Transverse colon (tissue), 4 donors: ENCODE data around the gene FABP3. TPM values are rescaled to one million over a fixed set of nuclear protein-coding genes. Genes with fewer than 3 reads are reported as not detected.

Experiments used
- DNase-seq: peaks from one replicate; pipeline ENCODE4 v3.0.0-alpha.2; 2019
- H3K27ac ChIP-seq, 4 donors: fragments of 200-600 bp; sonication (generic); 2 replicates each; pipeline ENCODE4 v1.5.1; 2016 to 2018; ENCODE audit warnings: inconsistent platforms in 4 of 4
- H3K27me3 ChIP-seq: fragments of 200-600 bp; sonication (generic); 2 replicates; pipeline ENCODE4 v1.5.1; 2017; ENCODE audit warnings: inconsistent platforms
- H3K36me3 ChIP-seq, 4 donors: fragments of 200-600 bp; sonication (generic); 2 replicates each; pipeline ENCODE4 v1.5.1; 2017 to 2019; ENCODE audit warnings: inconsistent platforms in 4 of 4
- H3K4me1 ChIP-seq, 4 donors: fragments of 200-600 bp; sonication (generic); 2 replicates each; pipeline ENCODE4 v1.5.1; 2017 to 2020; ENCODE audit warnings: inconsistent platforms in 4 of 4
- H3K4me3 ChIP-seq, 4 donors: fragments of 200-600 bp; sonication (generic); 1 replicate in 1 of 4; 2 replicates in 3 of 4; pipeline versions ENCODE4 v1.5.1 to v1.6.1; 2017 to 2019; ENCODE audit warnings: inconsistent platforms in 4 of 4
- H3K9me3 ChIP-seq, 2 donors: fragments of 200-600 bp; sonication (generic); 2 replicates each; pipeline ENCODE4 v1.5.1; 2017 to 2019; ENCODE audit warnings: inconsistent platforms in 2 of 2
- CTCF ChIP-seq, 5 experiments: fragments of 200-600 bp in 3 of 5; fragments of 450-650 bp in 2 of 5; sonication (generic) in 3 of 5; IDR thresholded peaks; 1 replicate in 2 of 5; 2 replicates in 3 of 5; pipeline ENCODE4 v1.5.1; 2016 to 2017; ENCODE audit warnings: antibody characterized with exemption in 5 of 5, inconsistent platforms in 3 of 5, mild to moderate bottlenecking in 2 of 5, moderate library complexity in 1 of 5
- EP300 ChIP-seq: sonication (generic); formaldehyde crosslinking; IDR thresholded peaks from one replicate; pipeline ENCODE4 v1.6.1; 2017; ENCODE audit warnings: antibody characterized with exemption, low read depth
- POLR2A ChIP-seq: fragments of 450-650 bp; IDR thresholded peaks from one replicate; pipeline ENCODE4 v1.6.1; 2016; ENCODE audit warnings: antibody characterized with exemption, mild to moderate bottlenecking, moderate library complexity
- POLR2AphosphoS5 ChIP-seq, 3 donors: sonication (generic); formaldehyde crosslinking; IDR thresholded peaks; one replicate each; pipeline ENCODE4 v1.6.1; 2016; ENCODE audit warnings: antibody characterized with exemption in 3 of 3
- WGBS, 2 donors: methylation state at CpG; one replicate each; pipeline ENCODE4 v1.1.5; 2018; ENCODE audit warnings: low coverage in 1 of 2; 5-methylcytosine and 5-hydroxymethylcytosine counted together
- in situ Hi-C, 4 donors: fragments of 200-750 bp; cut with MboI; loops; one replicate each; pipeline versions ENCODE4 v1.15.0 to v1.15.1; 2017; ENCODE audit warnings: low sequenced_read_pairs in 3 of 4, low pct_ligation_motif_present in 1 of 4, low pct_unique_long_range_greater_than_20kb in 1 of 4
- intact Hi-C: fragments of 100-400 bp; cut with DNase I; formaldehyde crosslinking; loops from one replicate; pipeline ENCODE4 v1.15.1; 2023; ENCODE audit warnings: low total_unique reads
- total RNA-seq, 4 donors: library from RNA; depleted of rRNA; stranded (reverse); fragments of >200 nt; gene quantifications; one replicate each; pipeline ENCODE4 v1.1.0, GENCODE V29; 2016

FABP3 gene
- total RNA-seq, 4 donors from 2014 or later, result 5.9 to 7.6 TPM; not detected in 2

GRCh38 chr1:31372051-31372450 is 825 bp downstream of the FABP3 start:
- no peaks in the 10 kb centered on the region for H3K36me3 ChIP-seq
- DNase-seq, result no peak
- in situ Hi-C loops (no loop called here), intact Hi-C loops (no loop called here)
- H3K9me3 ChIP-seq, result no peaks in the 10 kb centered on the region
- H3K27ac ChIP-seq, result peak overlapping the region; percentile 8 to 86 (median 81)
- H3K27me3 ChIP-seq, result no peaks in the 10 kb centered on the region
- H3K4me3 ChIP-seq, result no peak overlapping the region
- TF ChIP-seq POLR2AphosphoS5 (IDR thresholded peaks at IDR 0.05) (no peak), EP300 (no peak), POLR2A (no peak), CTCF (IDR thresholded peaks at IDR 0.05) (no peak)
- peaks cover 8 to 53% (median 49%) of the 10 kb centered on the region in 4 donors for H3K4me1 ChIP-seq
- WGBS, 2 donors, result 65 to 100% methylated on average over 1 to 3 of the region's 3 CpGs

- in situ Hi-C loops, result no loop called here
- no peak for DNase-seq
- Histone ChIP-seq H3K36me3 (no peaks in the 10 kb centered on the region), H3K27ac (peak overlapping the region; percentile 8 to 86 (median 81)), H3K4me3 (no peak overlapping the region), H3K4me1 (peaks cover 8 to 53% (median 47%) of the 10 kb centered on the region in 4 donors), H3K9me3 (no peaks in the 10 kb centered on the region), H3K27me3 (no peaks in the 10 kb centered on the region)
- intact Hi-C loops, result no loop called here
- TF ChIP-seq EP300 (no peak), CTCF (IDR thresholded peaks at IDR 0.05) (no peak), POLR2A (no peak), POLR2AphosphoS5 (IDR thresholded peaks at IDR 0.05) (no peak)
- WGBS, 2 donors, result 50 to 64% methylated on average over 1 to 10 of the region's 10 CpGs
These were observed 1.5 kb downstream of the FABP3 start for GRCh38 chr1:31371121-31371959.

- no peak for TF ChIP-seq POLR2A
- no peak for TF ChIP-seq EP300
- no peak for TF ChIP-seq CTCF (IDR thresholded peaks at IDR 0.05)
- no peak for TF ChIP-seq POLR2AphosphoS5 (IDR thresholded peaks at IDR 0.05)
- no peaks in the 10 kb centered on the region for H3K9me3 ChIP-seq
- peaks cover 8 to 53% (median 47%) of the 10 kb centered on the region in 4 donors for H3K4me1 ChIP-seq
- H3K27ac ChIP-seq, result no peak overlapping the region
- H3K36me3 ChIP-seq, result no peaks in the 10 kb centered on the region
- WGBS, 2 donors, result 91% methylated on average over 4 of the region's 4 CpGs; no CpG with 5 or more reads in 1 of the 2 donors
- H3K4me3 ChIP-seq, result no peak overlapping the region
- in situ Hi-C loops (no loop called here), intact Hi-C loops (no loop called here)
- no peak for DNase-seq
- no peaks in the 10 kb centered on the region for H3K27me3 ChIP-seq
These were observed 2.3 kb downstream of the FABP3 start for GRCh38 chr1:31370565-31370964.

- Histone ChIP-seq H3K4me1 (peaks cover 8 to 53% (median 47%) of the 10 kb centered on the region in 4 donors), H3K4me3 (no peak overlapping the region), H3K27me3 (no peaks in the 10 kb centered on the region), H3K36me3 (no peaks in the 10 kb centered on the region), H3K27ac (no peak overlapping the region), H3K9me3 (no peaks in the 10 kb centered on the region)
- no peak for TF ChIP-seq POLR2A
- TF ChIP-seq EP300, result no peak
- TF ChIP-seq POLR2AphosphoS5 (IDR thresholded peaks at IDR 0.05), result no peak
- no peak for TF ChIP-seq CTCF (IDR thresholded peaks at IDR 0.05)
- intact Hi-C loops, result no loop called here
- in situ Hi-C loops, result no loop called here
- WGBS, 2 donors, result 66 to 70% methylated on average over 2 of the region's 2 CpGs
- no peak for DNase-seq
These were observed 2.9 kb downstream of the FABP3 start for GRCh38 chr1:31370021-31370420.
